Myocyte (in vitro differentiated cells): ENCODE data around the gene EEF2. TPM values are rescaled to one million over a fixed set of nuclear protein-coding genes. Genes with fewer than 3 reads are reported as not detected.
A peak's percentile ranks its signal among the peaks of the same experiment; 100 is the strongest.

Experiments
- DNase-seq: peaks from one replicate; pipeline ENCODE4 v3.0.0-alpha.2; 2012; ENCODE audit warnings: low read depth
- total RNA-seq: library from RNA; depleted of rRNA; stranded (reverse); fragments of >200 nt; gene quantifications from 2 replicates; pipeline ENCODE4 v1.2.3, GENCODE V29; 2014

Gene EEF2
- total RNA-seq, 1 donor from 2014 or later = 2,539 TPM

DNA sequence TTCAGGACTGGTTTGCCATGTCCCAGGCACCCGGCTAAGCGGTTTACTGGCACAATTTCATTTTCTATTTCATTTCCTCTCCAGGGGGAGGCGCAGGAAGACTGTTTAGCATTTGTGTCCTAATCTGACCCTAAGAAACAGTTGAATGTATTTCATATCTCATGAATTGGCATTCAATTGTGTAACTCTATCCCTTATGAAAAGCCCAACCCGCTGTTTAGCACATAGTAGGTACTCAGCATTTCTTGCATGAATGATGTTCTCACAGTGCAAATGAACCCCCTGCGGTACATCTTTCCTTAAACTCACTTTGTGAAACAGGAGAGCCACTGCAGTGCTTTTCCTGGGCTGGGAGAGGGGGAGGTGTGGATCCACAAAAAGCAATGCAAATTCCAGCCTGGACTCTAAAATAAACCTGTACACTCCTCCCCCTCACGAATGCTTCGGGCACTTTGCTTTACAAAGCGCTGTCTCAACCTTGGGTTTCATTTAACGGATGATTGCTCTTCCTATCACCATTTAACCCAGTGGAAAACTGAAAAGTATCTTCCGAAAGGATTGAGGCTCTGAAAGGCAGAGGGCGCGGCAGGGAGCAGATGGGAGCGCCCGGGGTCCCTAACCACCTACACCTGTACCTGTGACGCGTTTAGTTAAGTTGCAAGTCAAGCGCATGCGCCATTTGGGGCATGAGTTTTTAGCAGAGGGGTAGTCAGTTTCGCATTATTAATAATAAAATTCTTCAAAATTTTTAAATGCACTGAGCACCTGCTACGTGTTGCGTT, 1.2 kb upstream of the EEF2 start:
- peak; percentile 84 for DNase-seq

DNA sequence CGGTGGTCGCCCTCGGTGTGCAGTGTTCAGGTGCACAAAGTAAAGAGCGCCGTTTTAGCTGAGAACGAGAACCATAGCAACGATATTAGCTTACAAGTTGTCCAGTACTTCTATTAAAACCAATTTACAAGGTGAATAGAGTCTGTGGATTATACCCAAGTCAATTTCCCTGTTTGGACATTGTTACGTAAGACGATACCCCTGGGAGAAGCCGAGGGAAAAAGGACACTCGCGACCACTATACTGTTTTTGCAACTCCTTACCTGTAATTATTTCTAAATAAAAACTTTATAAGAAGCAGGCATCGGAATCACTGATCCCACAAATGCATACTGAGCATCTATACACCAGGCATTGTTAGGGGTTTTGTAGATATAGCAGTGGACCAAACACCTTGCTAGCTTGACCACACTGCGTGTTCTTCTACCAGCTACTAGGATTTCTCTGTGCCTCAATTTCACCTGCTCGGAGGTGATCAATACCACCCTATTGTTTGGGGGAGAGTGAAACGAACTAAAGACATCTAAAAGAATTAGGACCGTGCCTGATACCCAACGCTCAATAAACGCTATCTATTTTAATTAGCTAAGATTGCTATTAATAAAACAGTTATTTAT, 488 bp upstream of the EEF2 start:
- DNase-seq = peak; percentile 26

DNA sequence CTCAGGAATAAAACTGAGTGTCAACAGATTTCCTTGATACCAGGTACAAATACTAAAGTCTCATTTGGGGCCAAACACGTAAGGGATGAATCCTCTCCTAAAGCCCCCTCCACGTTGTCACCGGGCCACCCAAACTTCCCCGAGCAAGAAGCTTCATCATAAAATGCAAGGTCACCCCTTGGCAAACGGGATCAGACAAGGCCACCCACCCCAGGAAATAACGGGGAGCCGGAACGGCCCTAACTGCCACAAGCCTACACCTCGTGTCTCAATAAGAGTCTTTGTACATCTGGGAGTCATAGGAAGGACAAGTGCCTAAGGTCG, 717 bp downstream of the EEF2 start:
- no peak for DNase-seq

DNA sequence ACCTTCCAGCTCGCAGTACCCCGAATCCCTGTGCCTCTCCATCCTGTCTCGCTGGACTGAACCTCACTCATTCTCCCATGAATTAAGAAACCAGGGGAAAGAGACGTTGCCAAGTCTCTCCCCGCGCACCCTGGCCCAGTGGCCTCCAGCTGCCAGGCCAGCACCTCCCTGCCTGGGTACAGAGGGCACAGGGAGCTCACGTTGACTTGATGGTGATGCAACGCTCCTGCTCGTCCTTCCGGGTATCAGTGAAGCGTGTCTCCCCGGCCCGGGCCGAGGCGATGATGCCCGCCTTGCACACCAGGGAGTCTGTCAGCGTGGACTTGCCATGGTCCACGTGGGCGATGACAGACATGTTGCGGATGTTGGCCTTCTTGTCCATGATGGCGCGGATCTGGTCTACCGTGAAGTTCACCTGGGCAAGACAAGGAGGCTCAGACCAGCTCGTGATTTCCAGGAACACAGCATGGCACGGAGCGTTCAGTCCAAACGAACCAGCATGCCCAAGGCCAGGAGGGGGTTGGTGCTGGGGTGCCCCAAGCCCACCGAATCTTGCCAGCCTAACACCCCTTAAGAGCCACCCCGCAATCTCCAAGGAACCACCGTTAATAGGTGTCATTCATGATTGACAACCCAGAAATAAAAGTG, 1.2 kb downstream of the EEF2 start:
- peak; percentile 35 for DNase-seq

DNA sequence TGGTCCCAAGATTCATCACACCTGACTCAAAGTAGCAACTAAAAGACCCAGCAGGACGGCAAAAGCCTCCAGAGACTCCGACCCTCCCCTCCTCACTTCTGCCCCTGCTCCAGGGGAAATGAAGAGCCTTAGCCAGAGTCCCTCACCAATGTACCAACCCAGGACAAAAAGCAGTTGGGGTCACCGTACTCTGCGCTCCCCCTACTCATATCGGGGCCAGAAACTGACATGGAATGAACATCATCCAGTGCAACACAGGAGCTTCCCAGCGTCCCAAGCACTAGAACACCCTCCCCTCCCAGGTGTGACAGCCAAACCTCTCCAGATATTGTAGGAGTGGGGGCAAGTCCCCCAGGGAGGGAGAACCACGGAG, 1.7 kb downstream of the EEF2 start:
- no peak for DNase-seq

DNA sequence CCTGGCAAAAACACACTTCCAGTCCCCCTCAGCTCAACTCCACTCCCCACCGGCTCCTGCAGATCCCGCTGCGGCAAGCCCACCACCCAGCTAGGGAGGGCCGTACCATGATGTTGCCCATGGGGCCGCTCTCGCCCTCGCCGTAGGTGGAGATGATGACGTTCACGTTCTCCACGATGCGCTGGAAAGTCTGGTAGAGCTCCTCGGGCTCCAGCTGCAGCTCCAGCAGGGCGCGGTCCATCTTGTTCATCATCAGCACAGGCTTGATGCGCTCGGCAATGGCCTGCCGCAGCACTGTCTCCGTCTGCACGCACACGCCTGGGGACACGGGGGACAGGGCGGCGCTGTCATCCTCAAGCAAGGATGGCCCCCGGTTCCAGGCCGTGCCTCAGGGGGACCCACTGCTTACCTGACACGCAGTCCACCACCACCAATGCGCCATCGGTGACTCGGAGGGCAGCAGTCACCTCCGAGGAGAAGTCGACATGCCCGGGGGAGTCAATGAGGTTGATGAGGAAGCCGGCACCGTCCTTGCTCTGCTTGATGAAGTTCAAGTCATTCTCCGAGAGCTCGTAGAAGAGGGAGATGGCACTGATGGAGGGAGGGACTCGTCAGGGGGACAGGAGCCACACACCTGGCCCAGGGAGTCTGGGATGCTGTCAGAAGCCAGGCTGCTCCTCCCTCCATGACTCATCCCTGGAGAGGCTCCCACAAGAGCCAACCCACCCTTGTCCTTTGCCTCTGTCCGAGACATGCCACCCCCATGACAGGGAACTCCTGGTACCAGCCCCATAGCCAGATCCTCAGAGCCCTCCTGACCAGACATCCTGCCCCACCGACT, 2.3 kb downstream of the EEF2 start:
- DNase-seq = peak; percentile 68

DNA sequence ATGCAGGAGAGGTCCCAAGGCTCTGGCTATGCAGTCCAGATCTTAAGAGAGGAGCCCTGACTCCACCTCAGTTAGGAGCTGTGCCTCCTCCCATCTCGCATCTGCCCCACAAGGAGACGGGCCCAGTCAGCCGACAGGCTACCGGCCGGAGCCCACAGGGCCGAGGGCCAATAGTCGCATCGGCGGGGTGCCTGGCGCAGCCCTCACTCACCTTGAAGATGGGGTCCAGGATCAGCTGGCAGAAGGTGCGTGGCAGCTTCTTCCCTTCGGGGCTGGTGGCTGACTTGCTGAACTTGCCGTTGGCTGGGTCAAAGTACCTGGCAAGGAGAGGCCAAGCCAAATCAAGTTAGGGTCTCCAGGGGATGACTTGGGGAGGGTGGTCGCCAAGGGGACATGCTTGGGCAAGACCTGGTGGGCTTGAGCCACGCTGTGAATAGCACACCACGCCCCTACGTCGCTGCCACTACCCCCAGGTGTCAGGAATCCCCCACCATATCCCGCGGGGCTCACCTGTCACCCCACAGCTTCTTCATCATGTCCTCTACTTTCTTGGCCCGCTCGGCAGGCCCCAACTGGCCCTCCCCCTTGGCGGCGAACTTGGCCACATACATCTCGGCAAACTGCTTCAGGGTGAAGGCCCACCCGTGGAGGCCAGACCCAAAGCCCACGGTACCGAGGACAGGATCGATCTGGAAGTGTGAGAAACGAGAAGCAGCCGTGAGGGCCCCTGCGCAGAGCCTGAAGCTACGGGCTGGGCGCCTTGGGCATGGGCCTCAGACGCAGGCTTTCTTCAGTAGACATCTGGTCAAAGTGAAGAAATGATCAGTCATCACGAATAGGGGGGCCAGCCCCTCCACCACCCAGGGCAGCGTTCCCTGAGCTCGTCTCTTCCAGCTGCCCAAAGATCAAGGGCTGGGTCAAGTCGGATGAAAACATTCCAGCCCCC, 3.3 kb downstream of the EEF2 start:
- DNase-seq = no peak

DNA sequence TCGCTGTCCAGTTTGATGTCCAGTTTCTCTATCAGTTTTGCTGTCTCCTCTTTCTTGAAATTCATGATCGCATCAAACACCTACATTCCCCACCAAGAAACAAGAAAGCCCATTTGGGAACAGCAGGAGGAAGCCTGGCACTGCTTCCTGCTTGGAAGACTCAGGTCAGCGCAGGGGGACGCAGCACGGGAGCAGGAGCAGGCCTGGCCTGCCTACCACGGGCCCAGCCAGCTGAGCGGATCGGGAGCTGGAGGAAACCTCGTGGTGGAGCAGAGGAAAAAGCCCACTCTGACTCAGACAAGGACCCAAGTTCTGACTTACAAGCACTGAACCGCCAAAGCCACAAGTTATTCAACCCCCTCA, 3.9 kb downstream of the EEF2 start:
- no peak for DNase-seq

DNA sequence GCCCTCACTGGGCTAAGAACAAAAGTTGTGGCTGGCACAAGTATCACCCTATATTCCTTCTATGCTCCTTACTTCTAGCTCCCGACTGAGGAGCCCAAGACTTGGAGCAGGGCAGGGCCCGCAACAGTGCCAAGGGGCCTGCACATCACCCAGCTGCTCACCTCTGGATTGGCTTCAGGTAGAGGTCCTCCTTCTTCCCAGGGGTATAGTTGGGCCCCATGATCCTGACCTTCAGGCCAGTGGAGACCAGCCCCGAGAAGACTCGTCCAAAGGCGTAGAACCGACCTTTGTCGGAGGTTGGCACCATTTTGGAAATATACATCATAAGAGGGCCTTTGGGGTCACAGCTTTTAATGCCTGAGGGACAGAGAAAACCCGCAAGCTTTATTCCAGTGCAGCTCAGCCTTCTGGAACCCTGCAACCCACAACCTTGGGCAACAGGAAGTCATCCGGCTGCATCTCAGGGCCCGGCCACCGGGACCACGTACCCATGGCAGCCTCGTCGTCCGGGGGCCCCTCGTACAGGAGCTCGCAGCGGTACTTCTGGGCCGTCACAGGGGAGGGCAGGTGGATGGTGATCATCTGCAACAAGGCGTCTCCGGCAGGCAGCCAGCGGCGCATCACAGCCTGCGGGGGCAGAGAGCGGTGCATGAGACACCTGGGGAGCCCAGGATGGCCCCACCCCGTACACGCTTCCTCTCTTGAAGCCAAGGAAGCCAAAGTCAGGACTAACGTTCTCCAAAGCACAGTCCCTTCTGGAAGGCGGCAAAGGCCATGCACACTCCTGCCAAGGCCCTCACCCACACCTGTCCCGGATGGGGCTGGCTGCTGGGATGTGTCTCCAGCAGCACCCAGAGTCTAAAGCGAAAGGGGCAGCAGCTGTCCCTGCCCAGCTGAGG, 4.7 kb downstream of the EEF2 start:
- no peak for DNase-seq

DNA sequence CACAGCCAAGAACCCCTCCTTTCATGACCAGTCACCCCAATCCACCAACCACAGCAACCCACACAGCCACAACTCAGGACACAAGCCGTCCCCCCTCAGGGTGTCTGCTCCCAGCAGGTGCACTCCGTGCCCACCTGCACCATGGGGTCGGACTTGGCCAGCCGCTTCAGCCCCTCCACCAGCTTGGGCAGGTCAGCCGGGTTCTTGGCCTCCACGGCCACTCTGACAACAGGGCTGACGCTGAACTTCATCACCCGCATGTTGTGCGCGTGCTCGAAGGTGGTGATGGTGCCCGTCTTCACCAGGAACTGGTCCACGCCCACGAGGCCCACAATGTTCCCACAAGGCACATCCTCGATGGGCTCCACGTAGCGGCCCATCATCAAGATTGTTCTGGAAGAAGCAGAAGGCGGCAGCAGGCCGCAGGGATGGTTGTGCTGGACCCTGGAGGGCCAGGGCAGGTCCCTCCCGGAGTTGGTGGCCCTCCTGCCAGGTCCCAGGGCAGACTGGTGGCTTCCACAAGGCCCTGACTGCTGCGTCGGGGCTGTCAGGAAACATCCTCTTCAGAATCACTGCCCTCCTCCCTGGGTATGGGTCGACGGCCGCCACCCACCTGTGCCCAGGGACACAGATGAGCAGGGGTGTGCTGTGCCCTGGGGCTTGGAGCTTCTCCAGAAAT, 5.5 kb downstream of the EEF2 start:
- no peak for DNase-seq

DNA sequence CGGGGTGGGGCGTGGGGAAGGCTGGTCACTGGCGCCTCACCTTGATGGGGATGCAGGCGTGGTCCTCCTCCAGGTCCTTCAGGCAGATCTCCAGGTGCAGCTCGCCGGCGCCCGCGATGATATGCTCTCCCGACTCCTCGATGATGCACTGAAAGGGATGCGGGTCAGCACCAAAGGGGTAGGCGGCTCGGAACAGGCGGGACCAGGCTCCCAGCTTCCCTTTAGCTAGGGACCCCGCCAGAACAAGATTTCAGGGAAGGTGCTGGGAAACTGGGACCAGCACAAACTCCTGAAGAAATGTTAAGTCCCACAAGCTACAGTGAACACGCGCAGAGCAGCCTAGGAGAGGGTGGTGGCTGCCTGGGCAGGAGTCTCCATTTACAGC, 6.0 kb downstream of the EEF2 start:
- no peak for DNase-seq

DNA sequence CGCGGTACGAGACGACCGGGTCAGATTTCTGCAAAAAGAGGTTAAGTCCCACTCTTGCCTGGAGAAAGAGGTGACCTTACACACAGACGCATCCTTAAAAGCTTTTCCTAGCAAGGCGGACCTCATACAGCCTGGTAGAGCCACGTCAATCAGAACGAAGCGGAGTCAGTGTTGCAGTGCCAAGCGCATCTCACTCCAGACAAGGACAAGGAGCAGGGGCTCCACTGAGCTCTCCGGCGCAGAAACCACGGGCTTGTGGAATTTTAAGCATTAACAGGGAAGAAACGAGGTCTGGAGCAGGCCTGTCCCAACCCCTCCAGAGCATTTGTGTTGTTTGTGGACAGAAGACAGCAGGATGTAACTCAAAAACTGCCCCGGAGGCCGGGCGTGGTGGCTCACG, 7.1 kb downstream of the EEF2 start:
- DNase-seq = no peak

DNA sequence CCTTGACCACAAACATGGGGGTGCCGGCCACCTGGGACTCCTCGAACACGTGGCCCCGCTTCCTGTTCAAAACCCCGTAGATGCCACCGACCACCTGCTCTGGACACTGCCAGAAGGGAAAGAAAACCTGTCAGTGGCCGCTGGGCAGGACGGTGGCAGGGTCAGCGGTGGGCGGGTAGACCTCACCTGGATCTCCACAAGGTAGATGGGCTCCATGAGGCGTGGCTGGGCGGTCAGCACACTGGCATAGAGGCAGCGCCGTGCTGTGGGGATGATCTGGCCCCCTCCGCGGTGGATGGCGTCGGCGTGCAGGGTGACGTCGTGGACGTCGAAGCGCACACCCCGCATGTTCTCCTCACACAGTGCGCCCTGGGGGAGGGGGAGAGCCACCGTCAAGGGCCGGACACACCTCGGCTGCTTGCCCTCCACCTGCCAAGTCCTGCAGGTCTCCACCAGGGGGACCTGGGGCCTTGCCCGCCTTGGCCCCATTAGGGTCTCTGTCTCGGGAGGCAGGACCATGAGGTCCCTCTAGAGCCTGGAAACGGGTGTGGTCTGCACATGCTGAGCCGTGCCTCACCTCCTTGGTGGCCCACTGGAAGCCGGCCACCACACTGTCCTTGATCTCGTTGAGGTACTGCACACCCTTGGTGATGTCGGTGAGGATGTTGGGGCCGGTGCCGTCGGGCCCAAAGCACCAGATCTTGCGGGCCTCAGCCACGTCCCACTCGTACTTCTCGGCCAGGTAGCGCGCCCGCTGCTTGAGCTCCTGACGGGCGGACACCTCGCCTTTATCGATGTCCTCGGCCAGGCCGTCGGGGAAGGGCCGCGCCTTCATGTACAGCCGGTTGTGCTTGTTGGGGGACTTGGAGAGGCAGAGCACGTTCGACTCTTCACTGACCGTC, 7.8 kb downstream of the EEF2 start:
- no peak for DNase-seq

DNA sequence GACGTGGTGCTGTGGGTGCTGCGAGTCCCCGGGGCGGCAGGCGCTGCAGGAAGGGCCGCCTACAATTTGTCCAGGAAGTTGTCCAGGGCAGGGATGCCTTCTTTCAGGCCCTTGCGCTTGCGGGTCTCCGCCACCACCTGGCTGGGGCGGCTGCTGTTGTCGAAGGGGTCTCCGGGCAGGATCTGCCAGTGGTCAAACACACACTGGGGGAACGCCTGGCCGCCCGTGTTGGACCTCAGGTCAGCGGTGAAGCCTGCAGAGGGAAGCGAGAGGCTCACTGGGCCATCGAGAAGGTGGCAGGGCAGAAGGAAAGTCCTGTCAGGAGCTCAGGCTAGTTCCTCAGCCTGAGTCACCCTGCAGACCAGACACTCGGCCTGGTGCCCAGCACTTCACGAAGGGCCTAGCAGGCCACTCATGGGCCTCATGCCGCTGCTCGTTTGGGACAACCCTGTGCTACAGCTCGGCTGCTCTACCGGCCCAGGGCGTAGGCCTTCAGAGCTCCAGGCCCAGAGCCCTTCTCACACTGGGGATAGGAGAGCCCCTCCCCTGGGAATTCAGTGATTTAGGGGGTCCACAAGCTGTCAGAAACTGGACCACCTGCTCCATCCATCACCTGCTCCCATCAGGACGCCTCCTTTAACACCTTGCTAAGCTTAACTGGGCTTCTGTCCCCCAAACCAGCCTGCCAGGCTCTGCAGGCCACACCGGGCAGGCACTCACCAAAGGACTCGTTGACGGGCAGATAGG, 8.6 kb downstream of the EEF2 start:
- peak; percentile 83 for DNase-seq

DNA sequence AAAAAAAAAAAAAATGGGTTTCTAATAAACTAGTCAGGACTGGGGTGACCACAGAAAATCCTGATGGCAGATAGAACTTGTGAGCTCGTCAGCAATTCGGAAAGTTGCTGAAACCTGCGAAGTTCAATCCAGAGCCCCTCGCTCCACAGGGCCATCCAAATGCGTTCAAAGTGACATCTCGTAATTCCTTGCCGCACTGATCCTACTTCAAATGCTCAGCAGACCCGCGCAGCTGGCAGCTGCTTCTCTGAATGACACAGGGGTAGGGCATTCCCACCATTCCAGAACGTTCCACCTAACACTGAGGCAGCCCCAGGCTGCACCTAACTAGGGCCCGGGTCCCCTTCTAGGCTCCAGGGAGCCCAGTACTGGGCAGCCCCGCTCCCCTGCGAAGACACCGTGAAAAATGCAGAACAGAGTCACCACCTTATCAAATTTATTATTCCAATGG, 9.6 kb downstream of the EEF2 start:
- DNase-seq = no peak

DNA sequence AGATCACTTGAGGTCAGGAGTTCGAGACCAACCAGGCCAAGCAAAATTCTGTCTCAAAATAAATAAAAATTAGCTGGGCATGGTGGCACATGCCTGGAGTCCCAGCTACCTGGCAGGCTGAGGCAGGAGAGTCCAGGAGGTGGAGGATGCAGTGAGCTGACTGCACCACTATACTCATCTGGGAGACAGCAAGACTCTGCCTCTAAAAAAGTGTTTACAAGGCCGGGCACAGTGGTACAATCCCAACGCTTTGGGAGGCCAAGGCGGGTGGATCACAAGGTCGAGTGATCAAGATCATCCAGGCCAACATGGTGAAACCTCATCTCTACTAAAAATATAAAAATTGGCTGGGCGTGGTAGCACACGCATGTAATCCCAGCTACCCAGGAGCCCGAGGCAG, 10.1 kb downstream of the EEF2 start:
- DNase-seq = no peak
